ENCODE data around the gene CNOT3. TPM values are rescaled to one million over a fixed set of nuclear protein-coding genes. Genes with fewer than 3 reads are reported as not detected.
A peak's percentile ranks its signal among the peaks of the same experiment; 100 is the strongest.

CNOT3 gene
- total and polyA plus RNA-seq, 2 of the 13 experiments (the other 11 are each of a cell fraction or from before 2014, with no cell fraction given) = 4.3 to 5.8 TPM

DNA sequence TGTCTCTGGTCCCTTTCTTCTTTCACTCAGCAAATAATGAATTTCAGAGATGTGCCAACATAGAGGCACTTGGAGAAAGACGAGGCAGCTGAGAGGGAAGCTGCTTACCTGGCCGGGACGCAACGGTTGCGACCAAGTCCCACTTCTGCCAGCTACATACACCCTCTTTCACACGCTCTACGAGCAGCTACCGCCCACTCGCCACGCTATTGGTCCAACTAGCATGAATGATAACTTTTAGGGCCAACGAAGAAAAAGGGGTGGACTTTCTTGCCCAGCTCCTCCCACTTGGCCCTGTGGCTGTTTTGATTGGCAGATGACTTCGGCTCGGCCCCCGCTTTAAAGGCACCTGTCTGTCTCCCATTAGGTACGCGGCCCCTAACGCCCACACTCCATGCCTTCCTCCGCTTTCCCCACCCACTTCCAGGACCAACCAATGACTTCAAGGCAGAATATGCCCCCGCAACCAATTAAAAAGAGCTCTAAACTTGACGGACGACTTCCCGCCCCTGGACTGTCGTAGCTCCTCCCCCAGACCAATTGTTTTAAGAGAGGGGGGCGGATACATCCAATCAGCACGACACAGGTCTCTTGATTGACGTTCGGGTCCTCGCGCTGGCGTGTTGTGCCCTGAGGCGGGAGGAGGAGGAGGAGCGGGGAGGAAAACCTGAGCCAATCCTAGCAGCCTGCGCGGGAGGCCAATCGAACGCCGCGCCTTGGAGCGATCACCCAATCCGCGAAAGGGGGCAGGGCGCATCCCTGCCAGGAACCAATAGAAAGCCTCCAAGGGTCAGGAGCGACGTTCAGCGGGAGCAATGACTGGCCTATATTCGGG is 481 bp upstream of the CNOT3 start (continued):
- TF ChIP-seq, protein P1, sequence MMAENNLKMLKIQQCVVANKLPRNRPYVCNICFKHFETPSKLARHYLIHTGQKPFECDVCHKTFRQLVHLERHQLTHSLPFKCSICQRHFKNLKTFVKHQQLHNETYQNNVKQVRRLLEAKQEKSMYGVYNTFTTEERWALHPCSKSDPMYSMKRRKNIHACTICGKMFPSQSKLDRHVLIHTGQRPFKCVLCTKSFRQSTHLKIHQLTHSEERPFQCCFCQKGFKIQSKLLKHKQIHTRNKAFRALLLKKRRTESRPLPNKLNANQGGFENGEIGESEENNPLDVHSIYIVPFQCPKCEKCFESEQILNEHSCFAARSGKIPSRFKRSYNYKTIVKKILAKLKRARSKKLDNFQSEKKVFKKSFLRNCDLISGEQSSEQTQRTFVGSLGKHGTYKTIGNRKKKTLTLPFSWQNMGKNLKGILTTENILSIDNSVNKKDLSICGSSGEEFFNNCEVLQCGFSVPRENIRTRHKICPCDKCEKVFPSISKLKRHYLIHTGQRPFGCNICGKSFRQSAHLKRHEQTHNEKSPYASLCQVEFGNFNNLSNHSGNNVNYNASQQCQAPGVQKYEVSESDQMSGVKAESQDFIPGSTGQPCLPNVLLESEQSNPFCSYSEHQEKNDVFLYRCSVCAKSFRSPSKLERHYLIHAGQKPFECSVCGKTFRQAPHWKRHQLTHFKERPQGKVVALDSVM (CRISPR knock-in tag; IDR thresholded peaks at IDR 0.05) = no peak
- 0 out of 2 replicates have a peak, but pooled peaks have one; percentile 4 for TF ChIP-seq ZSCAN25 (CRISPR knock-in tag; IDR thresholded peaks at IDR 0.05)
- TF ChIP-seq, protein P2, sequence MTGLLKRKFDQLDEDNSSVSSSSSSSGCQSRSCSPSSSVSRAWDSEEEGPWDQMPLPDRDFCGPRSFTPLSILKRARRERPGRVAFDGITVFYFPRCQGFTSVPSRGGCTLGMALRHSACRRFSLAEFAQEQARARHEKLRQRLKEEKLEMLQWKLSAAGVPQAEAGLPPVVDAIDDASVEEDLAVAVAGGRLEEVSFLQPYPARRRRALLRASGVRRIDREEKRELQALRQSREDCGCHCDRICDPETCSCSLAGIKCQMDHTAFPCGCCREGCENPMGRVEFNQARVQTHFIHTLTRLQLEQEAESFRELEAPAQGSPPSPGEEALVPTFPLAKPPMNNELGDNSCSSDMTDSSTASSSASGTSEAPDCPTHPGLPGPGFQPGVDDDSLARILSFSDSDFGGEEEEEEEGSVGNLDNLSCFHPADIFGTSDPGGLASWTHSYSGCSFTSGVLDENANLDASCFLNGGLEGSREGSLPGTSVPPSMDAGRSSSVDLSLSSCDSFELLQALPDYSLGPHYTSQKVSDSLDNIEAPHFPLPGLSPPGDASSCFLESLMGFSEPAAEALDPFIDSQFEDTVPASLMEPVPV (CRISPR knock-in tag; IDR thresholded peaks at IDR 0.05) = 0 out of 2 replicates have a peak, but pooled peaks have one; percentile 12
- TF ChIP-seq ZFP90 (CRISPR knock-in tag; IDR thresholded peaks at IDR 0.05; ENCODE audit: borderline replicate concordance) = no peak
- peak; percentile 66; the same call in 1 of the 2 replicates for TF ChIP-seq GMEB1 (CRISPR knock-in tag; IDR thresholded peaks at IDR 0.05; ENCODE audit: borderline replicate concordance)
- TF ChIP-seq HNRNPLL (IDR thresholded peaks at IDR 0.05; ENCODE audit: low read depth, low read length, poor library complexity, severe bottlenecking) = peak; percentile 45
- TF ChIP-seq NFIB (CRISPR knock-in tag; IDR thresholded peaks at IDR 0.05; ENCODE audit: borderline replicate concordance) = no peak
- TF ChIP-seq ZNF772 (CRISPR knock-in tag; IDR thresholded peaks at IDR 0.05) = 0 out of 2 replicates have a peak, but pooled peaks have one; percentile 9
- 0 out of 2 replicates have a peak, but pooled peaks have one; percentile 36 for TF ChIP-seq MIER2 (CRISPR knock-in tag; IDR thresholded peaks at IDR 0.05)
- 0 out of 2 replicates have a peak, but pooled peaks have one; percentile 24 for TF ChIP-seq HNRNPL (IDR thresholded peaks at IDR 0.05; ENCODE audit: low read depth, low read length)
- TF ChIP-seq KAT8 (CRISPR knock-in tag; IDR thresholded peaks at IDR 0.05) = peak; percentile 64; the same call in 1 of the 2 replicates
- TF ChIP-seq, protein P3, sequence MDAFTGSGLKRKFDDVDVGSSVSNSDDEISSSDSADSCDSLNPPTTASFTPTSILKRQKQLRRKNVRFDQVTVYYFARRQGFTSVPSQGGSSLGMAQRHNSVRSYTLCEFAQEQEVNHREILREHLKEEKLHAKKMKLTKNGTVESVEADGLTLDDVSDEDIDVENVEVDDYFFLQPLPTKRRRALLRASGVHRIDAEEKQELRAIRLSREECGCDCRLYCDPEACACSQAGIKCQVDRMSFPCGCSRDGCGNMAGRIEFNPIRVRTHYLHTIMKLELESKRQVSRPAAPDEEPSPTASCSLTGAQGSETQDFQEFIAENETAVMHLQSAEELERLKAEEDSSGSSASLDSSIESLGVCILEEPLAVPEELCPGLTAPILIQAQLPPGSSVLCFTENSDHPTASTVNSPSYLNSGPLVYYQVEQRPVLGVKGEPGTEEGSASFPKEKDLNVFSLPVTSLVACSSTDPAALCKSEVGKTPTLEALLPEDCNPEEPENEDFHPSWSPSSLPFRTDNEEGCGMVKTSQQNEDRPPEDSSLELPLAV (CRISPR knock-in tag; conservative IDR thresholded peaks at IDR 0.05; ENCODE audit: low read depth) = no peak
- peak; percentile 65; the same call in 1 of the 2 replicates for TF ChIP-seq GATA4 (IDR thresholded peaks at IDR 0.05; ENCODE audit: borderline replicate concordance, low read depth)
- no peak for TF ChIP-seq HNRNPK (IDR thresholded peaks at IDR 0.05; ENCODE audit: low read depth, low read length, poor library complexity, severe bottlenecking)
- no peak for TF ChIP-seq ZNF274 (CRISPR knock-in tag; IDR thresholded peaks at IDR 0.05)
- peak; percentile 95 for TF ChIP-seq HINFP (CRISPR knock-in tag; IDR thresholded peaks at IDR 0.05; ENCODE audit: low read depth)
- TF ChIP-seq NFYB (CRISPR knock-in tag; IDR thresholded peaks at IDR 0.05) = peak; percentile 93

All from HepG2 (cell line).